T-helper 1 cell treated with Interleukin-12 subunit alpha and Interleukin-12 subunit beta and Interleukin-4 antibody, amounts not matched to agents 30 ng/mL and 1 ng/mL, for 36 hours (primary cell): ENCODE data around the gene GZMH. TPM values are rescaled to one million over a fixed set of nuclear protein-coding genes. Genes with fewer than 3 reads are reported as not detected.
"Not testable (repeated sequence)": the region's sequence is repeated elsewhere in the genome, so short reads cannot be mapped to it uniquely, and the experiment has no call there.

Source experiments
- intact Hi-C: fragments of 100-400 bp; cut with micrococcal nuclease; formaldehyde crosslinking; loops from one replicate; pipeline ENCODE4 v1.15.1; 2024
- total RNA-seq: library from RNA; stranded (reverse); gene quantifications from 2 replicates; pipeline ENCODE4 v1.2.3, GENCODE V29; 2022

GZMH gene
- total RNA-seq, 1 donor from 2014 or later, result 14.7 TPM

DNA sequence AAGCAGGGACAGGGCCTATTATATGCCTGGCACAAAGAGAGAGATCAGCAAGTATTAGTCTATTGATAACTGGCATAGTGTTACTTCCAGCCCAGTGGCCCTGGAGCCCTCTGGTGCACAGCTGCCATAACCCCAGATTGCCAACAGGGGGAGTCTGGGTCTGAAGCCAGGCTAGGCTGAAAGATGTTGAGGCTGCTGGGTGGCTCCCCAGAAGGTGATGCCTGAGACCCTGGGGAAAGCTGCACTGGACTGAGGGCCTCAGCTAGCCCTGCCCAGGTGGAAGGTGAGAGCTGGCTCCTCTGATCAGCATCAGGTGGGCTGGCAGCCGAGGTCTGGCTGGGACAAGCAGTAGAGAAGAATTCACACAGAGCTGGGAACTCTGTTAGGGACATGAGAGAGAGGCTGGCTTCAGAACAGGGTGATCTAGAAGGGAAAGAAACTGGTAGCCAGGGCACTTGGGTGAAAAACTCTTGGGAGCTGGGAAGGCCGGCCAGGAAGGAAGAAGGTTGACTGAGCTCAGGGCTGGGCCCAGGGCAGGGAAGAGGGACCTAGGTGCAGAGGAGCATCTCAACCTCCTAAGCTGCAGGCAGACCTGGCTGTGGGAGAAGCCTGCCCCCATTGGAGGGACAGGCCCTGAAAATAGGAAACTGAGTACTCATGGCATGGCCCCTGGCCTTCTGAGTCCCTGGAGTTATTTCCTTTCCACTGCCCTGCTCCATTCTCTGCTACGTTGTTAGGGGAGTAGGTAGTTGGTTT is 3.9 kb downstream of the GZMH start:
- intact Hi-C loops, result loop anchor here (1.0 to 5.0 kb wide), 9 partner anchors 29 to 545 kb away; partner anchors contain the start of genes GZMB and SDR39U1

DNA sequence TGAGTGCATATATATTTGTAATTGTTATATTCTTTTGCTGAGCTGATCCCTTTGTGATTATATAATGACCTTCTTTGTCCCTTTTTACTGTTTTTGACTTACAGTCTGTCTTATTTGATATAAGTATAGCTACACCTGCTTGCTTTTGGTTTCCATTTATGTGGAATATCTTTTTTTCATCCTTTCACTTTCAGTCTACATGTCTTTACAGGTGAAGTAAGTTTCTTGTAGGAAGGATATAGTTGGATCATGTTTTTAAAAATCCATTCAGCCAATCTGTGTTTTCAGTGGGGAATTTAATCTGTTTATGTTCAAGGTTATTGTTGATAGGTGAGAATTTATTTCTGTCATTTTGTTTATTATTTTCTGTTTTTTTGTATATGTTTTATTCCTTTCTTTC is 12.1 kb downstream of the GZMH start:
- intact Hi-C loops, result no loop called here

DNA sequence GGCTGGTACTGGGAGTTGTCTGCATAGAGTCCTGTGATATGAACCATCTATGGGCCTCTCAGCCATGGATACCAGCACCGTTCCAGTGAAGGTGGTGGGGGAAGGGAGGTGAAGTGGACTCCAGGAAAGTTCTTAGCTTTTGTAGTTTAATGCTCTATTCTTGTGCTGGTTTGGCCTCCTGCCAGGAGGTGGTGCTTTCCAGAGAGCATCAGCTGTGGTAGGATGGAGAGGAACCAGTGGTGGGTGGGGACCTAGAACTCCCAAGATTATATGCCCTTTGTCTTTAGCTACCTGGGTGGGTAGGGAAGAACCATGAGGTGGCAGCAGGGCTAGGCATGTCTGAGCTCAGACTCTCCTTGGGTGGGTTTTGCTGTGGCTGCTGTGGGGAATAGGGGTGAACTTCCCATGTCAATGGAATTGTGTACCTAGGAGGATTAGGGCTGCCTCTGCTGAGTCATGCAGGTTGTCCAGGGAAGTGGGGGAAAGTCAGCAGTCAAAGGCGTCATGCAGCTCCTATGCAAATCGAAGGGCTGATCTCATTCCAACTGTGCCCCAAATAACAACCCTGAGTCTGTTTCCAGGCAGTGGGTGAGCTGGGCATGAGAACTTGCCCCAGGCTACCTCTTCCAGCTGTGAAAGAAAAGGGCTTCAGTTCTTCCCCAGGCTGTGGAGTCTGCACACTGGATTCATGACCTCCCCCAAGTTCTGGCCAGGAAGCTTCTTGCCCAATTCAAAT is 14.2 kb downstream of the GZMH start:
- intact Hi-C loops, result no loop called here

DNA sequence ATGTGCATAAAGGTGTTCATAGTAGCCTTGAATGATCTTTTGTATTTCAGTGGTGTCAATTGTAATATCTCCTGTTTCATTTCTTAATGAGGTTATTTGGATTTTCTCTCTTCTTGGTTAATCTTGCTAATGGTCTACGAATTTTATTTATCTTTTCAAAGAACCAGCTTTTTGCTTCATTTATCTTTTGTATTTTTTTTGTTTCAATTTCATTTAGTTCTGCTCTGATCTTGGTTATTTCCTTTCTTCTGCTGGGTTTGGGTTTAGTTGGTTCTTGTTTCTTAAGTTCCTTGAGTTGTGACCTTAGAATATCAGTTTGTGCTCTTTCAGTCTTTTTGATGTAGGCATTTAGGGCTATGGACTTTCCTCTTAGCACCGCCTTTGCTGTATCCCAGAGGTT is 18.5 kb downstream of the GZMH start:
- intact Hi-C loops, result not testable (repeated sequence)

DNA sequence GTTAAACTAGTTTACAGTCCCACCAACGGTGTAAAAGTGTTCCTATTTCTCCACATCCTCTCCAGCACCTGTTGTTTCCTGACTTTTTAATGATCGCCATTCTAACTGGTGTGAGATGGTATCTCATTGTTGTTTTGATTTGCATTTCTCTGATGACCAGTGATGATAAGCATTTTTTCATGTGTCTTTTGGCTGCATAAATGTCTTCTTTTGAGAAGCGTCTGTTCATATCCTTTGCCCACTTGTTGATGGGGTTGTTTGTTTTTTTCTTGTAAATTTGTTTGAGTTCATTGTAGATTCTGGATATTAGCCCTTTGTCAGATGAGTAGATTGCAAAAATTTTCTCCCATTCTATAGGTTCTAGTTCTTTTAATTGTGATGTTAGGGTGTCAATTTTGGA is 25.1 kb downstream of the GZMH start:
- intact Hi-C loops, result not testable (repeated sequence)

DNA sequence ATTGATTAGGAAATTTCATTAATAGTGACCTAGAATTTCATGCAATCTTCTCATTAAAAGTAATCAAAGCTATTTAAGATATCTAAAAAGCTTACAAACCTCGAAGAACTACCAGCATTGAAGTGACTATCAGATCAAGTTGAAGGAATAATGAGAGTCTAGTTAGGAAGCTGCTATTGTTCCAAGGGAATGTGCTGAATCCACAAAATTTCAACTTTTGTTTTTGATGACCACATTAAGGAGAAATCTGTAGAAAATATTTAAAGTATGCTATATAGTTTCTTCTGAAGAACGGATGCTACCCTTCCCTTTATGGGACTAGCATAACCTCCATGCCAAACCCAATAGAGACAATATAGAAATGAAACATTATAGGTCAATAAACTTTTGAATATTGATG is 30.9 kb downstream of the GZMH start:
- intact Hi-C loops, result no loop called here

DNA sequence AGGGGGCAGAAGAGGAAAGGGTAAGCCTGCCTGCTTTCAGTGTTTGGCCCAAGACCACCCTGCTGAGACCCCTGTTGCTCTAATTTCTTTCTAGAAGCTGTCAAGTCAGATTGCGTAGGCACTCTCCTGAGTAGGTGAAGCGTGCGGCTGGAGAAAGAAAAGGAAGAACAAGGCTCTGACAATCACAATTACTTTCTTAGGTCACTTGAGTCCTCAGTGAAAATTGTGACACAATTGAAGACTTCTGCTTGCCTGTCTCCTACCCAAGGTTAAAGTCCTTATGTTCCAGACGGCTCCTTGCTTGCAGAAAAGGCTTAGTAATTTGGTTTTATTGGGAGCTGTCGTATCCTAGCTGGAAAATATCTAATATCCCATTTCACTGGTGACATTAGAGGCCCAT is 32.7 kb downstream of the GZMH start:
- intact Hi-C loops, result no loop called here

DNA sequence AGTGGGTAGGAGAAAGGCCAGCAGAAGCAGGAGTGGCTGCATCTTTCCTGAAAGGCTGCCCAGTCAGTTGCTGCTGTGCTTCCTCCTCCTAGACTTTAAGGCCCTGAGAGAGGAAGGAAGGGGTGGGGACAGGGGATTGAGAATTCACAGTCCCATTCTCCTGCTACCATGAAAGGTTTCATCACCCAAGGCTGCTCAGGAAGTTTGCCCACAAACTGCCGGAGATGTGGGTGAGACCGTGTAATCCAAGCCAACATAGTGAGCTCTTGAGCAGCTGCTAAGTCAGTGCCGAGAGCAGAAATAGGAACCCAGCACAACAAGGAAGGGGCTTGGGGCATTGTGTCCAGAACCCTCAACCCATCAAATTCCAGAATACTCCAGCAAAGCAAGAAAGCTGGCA is 33.3 kb downstream of the GZMH start, which contains the start of gene CTSG:
TSS of gene CTSG (minus strand) at position 69 of the 400 bp plus-strand sequence. CDS start at position 42, 27 bp downstream.
- intact Hi-C loops, result no loop called here

DNA sequence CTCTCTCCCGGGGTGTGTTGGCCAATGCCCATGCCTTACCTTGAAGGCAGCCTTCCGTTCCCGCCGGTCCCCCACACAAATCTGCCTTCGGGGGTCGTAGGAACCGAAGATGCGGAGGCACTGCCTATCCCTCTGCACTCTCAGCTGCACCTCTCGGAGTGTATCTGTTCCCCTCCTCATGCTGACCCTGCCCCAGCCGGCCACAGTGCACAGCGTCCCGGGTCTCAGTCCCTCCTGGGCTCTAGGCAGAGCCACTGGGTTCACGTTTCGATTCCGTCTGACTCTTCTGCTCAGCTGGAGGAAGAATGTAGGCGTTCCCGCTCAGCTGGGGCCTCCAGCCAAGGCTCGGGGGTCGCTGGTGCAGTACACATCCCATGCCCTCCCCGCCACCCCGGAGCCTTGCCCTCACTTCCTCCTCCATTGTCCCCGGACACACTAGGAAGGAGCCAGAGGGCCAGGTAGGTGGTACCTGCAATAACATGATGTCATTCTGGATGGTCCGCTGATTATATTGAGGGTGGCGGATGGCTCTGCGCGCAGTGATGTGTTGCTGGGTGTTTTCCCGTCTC is 35.2 kb downstream of the GZMH start:
- intact Hi-C loops, result no loop called here

DNA sequence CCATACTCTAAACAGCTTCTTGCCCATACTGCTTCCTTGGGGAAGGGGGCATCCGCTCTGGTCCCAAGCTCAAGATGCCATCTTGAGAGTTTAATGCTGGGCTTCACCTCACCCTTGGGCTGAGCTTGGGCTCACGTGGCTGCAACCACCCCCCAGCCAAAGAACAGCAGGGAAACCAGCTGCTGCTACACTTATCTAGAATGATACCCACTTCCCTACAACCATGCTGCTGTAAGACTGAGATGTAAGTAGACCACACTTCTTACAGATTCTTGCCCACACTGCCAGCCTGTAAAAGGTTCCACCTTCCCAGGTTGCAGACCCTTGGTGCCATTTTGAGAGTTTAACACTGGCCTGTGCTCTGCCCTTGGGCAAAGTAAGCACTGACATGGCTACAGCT is 43.2 kb downstream of the GZMH start:
- intact Hi-C loops, result no loop called here

DNA sequence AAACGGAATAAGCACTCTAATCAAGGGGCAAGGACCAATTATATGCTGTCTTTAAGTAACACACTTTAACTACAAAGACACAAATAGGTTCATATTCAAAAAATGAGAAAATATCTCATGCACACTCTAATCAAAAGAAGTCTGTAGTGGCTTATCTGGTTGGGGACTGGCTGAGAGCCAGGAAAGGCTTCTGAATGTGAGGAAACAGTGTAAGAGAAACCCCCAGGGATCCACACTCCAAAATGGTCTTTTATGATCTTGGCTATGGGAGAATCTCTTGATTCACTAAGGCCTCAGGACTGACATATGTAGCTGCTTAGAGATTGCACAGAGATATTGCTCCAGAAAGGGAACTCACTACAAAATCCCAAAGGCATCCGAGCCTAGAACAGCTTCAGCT is 43.7 kb downstream of the GZMH start:
- intact Hi-C loops, result no loop called here

DNA sequence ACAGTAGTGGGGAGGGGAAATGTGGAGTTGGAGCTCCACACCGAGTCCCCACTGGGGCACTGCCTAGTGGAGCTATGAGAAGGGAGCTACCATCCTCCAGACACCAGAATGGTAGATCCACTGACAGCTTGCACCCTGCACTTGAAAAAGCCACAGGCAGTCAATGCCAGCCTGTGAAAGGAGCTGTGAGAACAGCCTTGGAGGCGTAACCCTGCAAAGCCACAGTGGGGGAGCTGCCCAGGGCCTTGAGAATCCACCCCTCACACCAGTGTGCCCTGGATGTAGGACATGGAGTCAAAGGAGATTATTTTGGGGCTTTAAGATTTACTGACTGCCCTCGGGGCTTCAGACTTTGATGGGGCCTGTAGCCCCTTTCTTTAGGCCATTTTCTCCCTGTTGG is 46.0 kb downstream of the GZMH start:
- intact Hi-C loops, result no loop called here

DNA sequence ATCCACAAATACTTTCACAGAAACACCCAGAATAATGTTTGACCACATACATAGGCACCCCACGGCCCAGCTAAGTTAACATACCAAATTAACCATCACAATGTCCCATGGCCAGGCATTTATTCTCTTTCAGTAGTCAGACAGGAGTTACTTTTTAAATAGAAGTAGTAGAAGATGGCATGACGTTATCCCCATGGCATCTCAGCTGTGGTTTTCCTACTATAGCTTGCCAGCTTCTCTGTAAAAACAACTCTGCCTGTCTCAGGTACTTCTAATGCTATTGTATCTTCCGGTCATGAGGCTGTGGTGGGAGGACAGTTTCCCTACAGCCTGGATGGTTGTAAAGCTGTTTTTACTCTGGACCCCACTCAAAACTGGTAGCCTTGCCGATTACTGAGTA is 52.7 kb downstream of the GZMH start:
- intact Hi-C loops, result no loop called here

Other genes with a start within 250 kb of the GZMH start
- 0.59 TPM in 1 of 2 replicates, not detected in the other for gene NFATC4, start 241.5 kb downstream of the GZMH start, total RNA-seq
- gene NYNRIN, start 210.7 kb downstream of the GZMH start, total RNA-seq, result 0.12 and 0.17 TPM in 2 replicates
- gene CBLN3, start 180.0 kb downstream of the GZMH start, total RNA-seq, result 17.7 and 18.5 TPM in 2 replicates
- gene KHNYN, start 179.7 kb downstream of the GZMH start, total RNA-seq, result 97.9 and 101 TPM in 2 replicates
- 49.9 and 55.0 TPM in 2 replicates for gene SDR39U1, start 166.9 kb downstream of the GZMH start, total RNA-seq
- not detected in 2 replicates for gene CMA1, start 101.4 kb downstream of the GZMH start, total RNA-seq
- not detected in 2 replicates for gene CTSG, start 33.4 kb downstream of the GZMH start, total RNA-seq
- gene GZMB, start 24.5 kb upstream of the GZMH start, total RNA-seq, result 1,728 and 1,734 TPM in 2 replicates